ENCODE results near the gene MAGEA8. TPM values are rescaled to one million over a fixed set of nuclear protein-coding genes. Genes with fewer than 3 reads are reported as not detected.
"Not testable (repeated sequence)": the region's sequence is repeated elsewhere in the genome, so short reads cannot be mapped to it uniquely, and the experiment has no call there.

Gene MAGEA8
- total RNA-seq (2014; rRNA removed; shearing (Covaris generic); ENCODE audit: low replicate concordance): not detected in 2 replicates

GRCh38 chrX:149881081-149881711, at the start of gene MAGEA8:
TSS of gene MAGEA8 (plus strand) at chrX:149881183. CDS start at chrX:149884273, 3,090 bp downstream.
- no peak for DNase-seq (ENCODE audit: low read depth)
- in situ Hi-C loops (cut with HindIII; ENCODE audit: low pct_unique_long_range_greater_than_20kb, low sequenced_read_pairs): no loop called here

- DNase-seq (ENCODE audit: low read depth): no peak
- in situ Hi-C loops (cut with HindIII; ENCODE audit: low pct_unique_long_range_greater_than_20kb, low sequenced_read_pairs): no loop called here
Observed at GRCh38 chrX:149831473-149831872, 49.5 kb upstream of the MAGEA8 start.

GRCh38 chrX:149836728-149837127, 44.3 kb upstream of the MAGEA8 start:
- DNase-seq (ENCODE audit: low read depth); in situ Hi-C loops (cut with HindIII; ENCODE audit: low pct_unique_long_range_greater_than_20kb, low sequenced_read_pairs): not testable (repeated sequence)

- in situ Hi-C loops (cut with HindIII; ENCODE audit: low pct_unique_long_range_greater_than_20kb, low sequenced_read_pairs): no loop called here
- no peak for DNase-seq (ENCODE audit: low read depth)
Observed at GRCh38 chrX:149837167-149837566, 43.8 kb upstream of the MAGEA8 start.

- no peak for DNase-seq (ENCODE audit: low read depth)
Observed at GRCh38 chrX:149837639-149838038, 43.3 kb upstream of the MAGEA8 start.

GRCh38 chrX:149841929-149842328, 39.1 kb upstream of the MAGEA8 start:
- in situ Hi-C loops (cut with HindIII; ENCODE audit: low pct_unique_long_range_greater_than_20kb, low sequenced_read_pairs): no loop called here
- no peak for DNase-seq (ENCODE audit: low read depth)

More at GRCh38 chrX:149837639-149838038, 43.3 kb upstream of the MAGEA8 start:
- in situ Hi-C loops (cut with HindIII; ENCODE audit: low pct_unique_long_range_greater_than_20kb, low sequenced_read_pairs): no loop called here

GRCh38 chrX:149845385-149845784, 35.6 kb upstream of the MAGEA8 start:
- no peak for DNase-seq (ENCODE audit: low read depth)
- in situ Hi-C loops (cut with HindIII; ENCODE audit: low pct_unique_long_range_greater_than_20kb, low sequenced_read_pairs): no loop called here

- in situ Hi-C loops (cut with HindIII; ENCODE audit: low pct_unique_long_range_greater_than_20kb, low sequenced_read_pairs): no loop called here
- no peak for DNase-seq (ENCODE audit: low read depth)
Observed at GRCh38 chrX:149846789-149847188, 34.2 kb upstream of the MAGEA8 start.

GRCh38 chrX:149848855-149849254, 32.1 kb upstream of the MAGEA8 start:
- no peak for DNase-seq (ENCODE audit: low read depth)
- in situ Hi-C loops (cut with HindIII; ENCODE audit: low pct_unique_long_range_greater_than_20kb, low sequenced_read_pairs): no loop called here

- in situ Hi-C loops (cut with HindIII; ENCODE audit: low pct_unique_long_range_greater_than_20kb, low sequenced_read_pairs): no loop called here
- no peak for DNase-seq (ENCODE audit: low read depth)
Observed at GRCh38 chrX:149849787-149850186, 31.2 kb upstream of the MAGEA8 start.

GRCh38 chrX:149851864-149852263, 29.1 kb upstream of the MAGEA8 start:
- in situ Hi-C loops (cut with HindIII; ENCODE audit: low pct_unique_long_range_greater_than_20kb, low sequenced_read_pairs): no loop called here
- DNase-seq (ENCODE audit: low read depth): no peak

GRCh38 chrX:149853925-149854324, 27.1 kb upstream of the MAGEA8 start:
- DNase-seq (ENCODE audit: low read depth): no peak
- in situ Hi-C loops (cut with HindIII; ENCODE audit: low pct_unique_long_range_greater_than_20kb, low sequenced_read_pairs): no loop called here

- no peak for DNase-seq (ENCODE audit: low read depth)
Observed at GRCh38 chrX:149858592-149858991, 22.4 kb upstream of the MAGEA8 start.

GRCh38 chrX:149860445-149860844, 20.5 kb upstream of the MAGEA8 start:
- DNase-seq (ENCODE audit: low read depth): no peak
- in situ Hi-C loops (cut with HindIII; ENCODE audit: low pct_unique_long_range_greater_than_20kb, low sequenced_read_pairs): no loop called here

More at GRCh38 chrX:149858592-149858991, 22.4 kb upstream of the MAGEA8 start:
- in situ Hi-C loops (cut with HindIII; ENCODE audit: low pct_unique_long_range_greater_than_20kb, low sequenced_read_pairs): no loop called here

GRCh38 chrX:149865390-149865789, 15.6 kb upstream of the MAGEA8 start:
- no peak for DNase-seq (ENCODE audit: low read depth)
- in situ Hi-C loops (cut with HindIII; ENCODE audit: low pct_unique_long_range_greater_than_20kb, low sequenced_read_pairs): no loop called here

- DNase-seq (ENCODE audit: low read depth): no peak
- in situ Hi-C loops (cut with HindIII; ENCODE audit: low pct_unique_long_range_greater_than_20kb, low sequenced_read_pairs): no loop called here
Observed at GRCh38 chrX:149867488-149867887, 13.5 kb upstream of the MAGEA8 start.

- no peak for DNase-seq (ENCODE audit: low read depth)
- in situ Hi-C loops (cut with HindIII; ENCODE audit: low pct_unique_long_range_greater_than_20kb, low sequenced_read_pairs): no loop called here
Observed at GRCh38 chrX:149870840-149871239, 10.1 kb upstream of the MAGEA8 start.

GRCh38 chrX:149871433-149871832, 9.6 kb upstream of the MAGEA8 start:
- no peak for DNase-seq (ENCODE audit: low read depth)
- in situ Hi-C loops (cut with HindIII; ENCODE audit: low pct_unique_long_range_greater_than_20kb, low sequenced_read_pairs): no loop called here

GRCh38 chrX:149871940-149872339, 9.0 kb upstream of the MAGEA8 start:
- in situ Hi-C loops (cut with HindIII; ENCODE audit: low pct_unique_long_range_greater_than_20kb, low sequenced_read_pairs): no loop called here
- DNase-seq (ENCODE audit: low read depth): no peak

- in situ Hi-C loops (cut with HindIII; ENCODE audit: low pct_unique_long_range_greater_than_20kb, low sequenced_read_pairs): no loop called here
- no peak for DNase-seq (ENCODE audit: low read depth)
Observed at GRCh38 chrX:149877157-149877556, 3.8 kb upstream of the MAGEA8 start.
